SK-N-SH treated with all-trans-retinoic acid at 6 μM for 48 hours (cell line): ENCODE results near the gene FRMD3.

ENCODE experiments used
- CSDC2 ChIP-seq: fragments of 250-450 bp; sonication (Bioruptor Pico); IDR thresholded peaks from 2 replicates; pipeline ENCODE4 v1.5.0; 2020; ENCODE audit warnings: mild to moderate bottlenecking, moderate library complexity
- ESRRG ChIP-seq: fragments of 250-450 bp; sonication (Bioruptor Pico); IDR thresholded peaks from 2 replicates; pipeline ENCODE4 v1.6.1; 2021; ENCODE audit warnings: mild to moderate bottlenecking
- ISL1 ChIP-seq: fragments of 250-450 bp; sonication (Bioruptor Pico); IDR thresholded peaks from 2 replicates; pipeline ENCODE4 v2.1.2; 2022; ENCODE audit warnings: mild to moderate bottlenecking, moderate library complexity
- PPARA ChIP-seq: fragments of 250-450 bp; sonication (Bioruptor Pico); IDR thresholded peaks from 2 replicates; pipeline ENCODE4 v1.5.0; 2020; ENCODE audit warnings: mild to moderate bottlenecking, borderline replicate concordance
- ZNF8 ChIP-seq: fragments of 450-650 bp; formaldehyde crosslinking; IDR thresholded peaks from 2 replicates; pipeline ENCODE4 v1.5.0; 2020; ENCODE audit warnings: mild to moderate bottlenecking, moderate library complexity
- TF ChIP-seq, protein P1 (sequence below): fragments of 250-450 bp; sonication (Bioruptor Pico); IDR thresholded peaks from 2 replicates; pipeline ENCODE4 v1.8.0; 2020; ENCODE audit warnings: mild to moderate bottlenecking, moderate library complexity, borderline replicate concordance

DNA sequence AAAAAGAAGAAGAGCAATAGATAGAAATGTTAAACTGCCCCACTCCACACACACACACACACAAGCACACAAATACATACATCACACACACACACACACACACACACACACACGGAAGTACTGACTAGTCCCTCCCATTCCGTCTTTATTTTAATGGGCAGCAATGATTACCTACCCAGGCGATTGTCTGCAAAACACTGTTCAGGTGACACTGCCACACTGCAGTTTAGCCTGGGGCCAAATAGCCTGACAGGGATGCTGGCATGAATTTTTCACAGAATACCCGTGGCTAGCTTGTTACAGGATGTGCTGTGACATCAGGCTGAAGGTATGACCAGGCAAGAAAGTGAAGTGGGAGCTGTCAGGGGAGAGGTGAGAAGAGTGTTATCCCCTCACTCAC, 86.9 kb downstream of the FRMD3 start:
- TF ChIP-seq ESRRG (CRISPR knock-in tag) (no peak), ZNF8 (CRISPR knock-in tag) (no peak), PPARA (CRISPR knock-in tag) (no peak), CSDC2 (CRISPR knock-in tag) (no peak), ISL1 (CRISPR knock-in tag) (no peak)
- TF ChIP-seq, protein P1, sequence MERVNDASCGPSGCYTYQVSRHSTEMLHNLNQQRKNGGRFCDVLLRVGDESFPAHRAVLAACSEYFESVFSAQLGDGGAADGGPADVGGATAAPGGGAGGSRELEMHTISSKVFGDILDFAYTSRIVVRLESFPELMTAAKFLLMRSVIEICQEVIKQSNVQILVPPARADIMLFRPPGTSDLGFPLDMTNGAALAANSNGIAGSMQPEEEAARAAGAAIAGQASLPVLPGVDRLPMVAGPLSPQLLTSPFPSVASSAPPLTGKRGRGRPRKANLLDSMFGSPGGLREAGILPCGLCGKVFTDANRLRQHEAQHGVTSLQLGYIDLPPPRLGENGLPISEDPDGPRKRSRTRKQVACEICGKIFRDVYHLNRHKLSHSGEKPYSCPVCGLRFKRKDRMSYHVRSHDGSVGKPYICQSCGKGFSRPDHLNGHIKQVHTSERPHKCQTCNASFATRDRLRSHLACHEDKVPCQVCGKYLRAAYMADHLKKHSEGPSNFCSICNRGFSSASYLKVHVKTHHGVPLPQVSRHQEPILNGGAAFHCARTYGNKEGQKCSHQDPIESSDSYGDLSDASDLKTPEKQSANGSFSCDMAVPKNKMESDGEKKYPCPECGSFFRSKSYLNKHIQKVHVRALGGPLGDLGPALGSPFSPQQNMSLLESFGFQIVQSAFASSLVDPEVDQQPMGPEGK (CRISPR knock-in tag), result no peak
